Endothelial cell of umbilical vein (primary cell): ENCODE results near the gene SLC22A4.

ENCODE experiments used
- EZH2 ChIP-seq: IDR thresholded peaks from 2 replicates; pipeline ENCODE4 v1.6.1; 2012; ENCODE audit warnings: borderline replicate concordance, low read depth, mild to moderate bottlenecking, moderate library complexity, low read length, inconsistent platforms; ENCODE audit not compliant: severe bottlenecking
- FOS ChIP-seq: IDR thresholded peaks from 2 replicates; pipeline ENCODE4 v1.6.1; 2011; ENCODE audit warnings: mild to moderate bottlenecking, low read length, moderate library complexity, borderline replicate concordance; ENCODE audit not compliant: insufficient read depth
- GATA2 ChIP-seq: IDR thresholded peaks from 2 replicates; pipeline ENCODE4 v1.7.0; 2011; ENCODE audit warnings: low read depth, mild to moderate bottlenecking, moderate library complexity, mixed read lengths, low read length; ENCODE audit not compliant: insufficient read length, insufficient read depth
- JUN ChIP-seq: IDR thresholded peaks from 2 replicates; pipeline ENCODE4 v1.6.1; 2011; ENCODE audit warnings: borderline replicate concordance, low read depth; ENCODE audit not compliant: insufficient read length, insufficient read depth
- MAX ChIP-seq: IDR thresholded peaks from 2 replicates; pipeline ENCODE4 v1.6.1; 2011; ENCODE audit not compliant: insufficient read depth, insufficient read length
- MYC ChIP-seq: IDR thresholded peaks from one replicate; pipeline ENCODE4 v1.6.1; 2011; ENCODE audit warnings: mild to moderate bottlenecking, low read depth, low read length
- POLR2A ChIP-seq: IDR thresholded peaks from 2 replicates; pipeline ENCODE4 v1.6.1; 2012; ENCODE audit warnings: low read depth, mild to moderate bottlenecking, control low read depth, low read length
- POLR2AphosphoS5 ChIP-seq: IDR thresholded peaks from 2 replicates; pipeline ENCODE4 v1.6.1; 2012; ENCODE audit warnings: low read depth, mild to moderate bottlenecking, control low read depth, low read length, moderate library complexity; ENCODE audit not compliant: insufficient read depth
- TF ChIP-seq, protein P1 (sequence below), 2 donors: IDR thresholded peaks; 1 replicate in 1 of 2; 2 replicates in 1 of 2; pipeline ENCODE4 v1.5.1; 2011; ENCODE audit warnings: low read length in 2 of 2, mild to moderate bottlenecking in 2 of 2, moderate library complexity in 2 of 2, control low read depth in 1 of 2, inconsistent platforms in 1 of 2, low read depth in 1 of 2; ENCODE audit not compliant: insufficient read depth in 1 of 2; ENCODE audit errors: extremely low read depth in 1 of 2

DNA sequence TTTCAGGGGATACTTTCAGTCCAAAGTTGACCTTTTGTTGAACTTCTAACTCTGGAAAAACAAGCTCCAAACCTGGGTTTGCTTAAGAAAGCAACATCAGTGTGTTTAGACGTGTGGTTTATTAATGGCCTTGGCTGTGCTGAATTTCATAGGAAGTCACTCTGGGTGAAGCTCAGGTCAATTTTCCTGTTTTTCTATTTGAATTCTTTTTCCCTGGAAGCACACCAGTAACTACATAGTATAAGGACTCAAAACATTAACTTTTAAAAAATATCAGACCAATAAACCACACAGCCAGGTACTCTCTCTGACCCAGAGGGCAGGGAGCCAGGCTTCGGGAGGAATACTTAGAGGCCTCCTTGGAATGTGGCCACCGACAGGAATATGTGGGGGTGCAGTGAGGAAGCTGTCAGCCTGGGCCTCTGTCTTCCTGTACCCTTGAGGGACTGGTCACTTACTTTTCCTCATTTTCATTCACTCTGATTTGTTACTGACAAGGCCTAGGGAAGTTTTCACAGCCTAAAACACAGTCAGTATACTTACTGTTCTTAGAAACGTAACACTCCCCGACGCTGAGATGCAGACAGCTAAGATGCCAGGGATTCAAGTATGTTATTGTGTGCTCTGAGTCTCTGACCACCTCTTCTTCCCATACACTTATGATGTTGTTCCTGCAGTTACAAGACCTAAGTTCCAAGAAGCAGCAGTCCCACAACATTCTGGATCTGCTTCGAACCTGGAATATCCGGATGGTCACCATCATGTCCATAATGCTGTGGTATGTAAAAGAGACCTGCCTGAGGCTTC, 94.3 kb downstream of the SLC22A4 start:
- TF ChIP-seq, protein P1, sequence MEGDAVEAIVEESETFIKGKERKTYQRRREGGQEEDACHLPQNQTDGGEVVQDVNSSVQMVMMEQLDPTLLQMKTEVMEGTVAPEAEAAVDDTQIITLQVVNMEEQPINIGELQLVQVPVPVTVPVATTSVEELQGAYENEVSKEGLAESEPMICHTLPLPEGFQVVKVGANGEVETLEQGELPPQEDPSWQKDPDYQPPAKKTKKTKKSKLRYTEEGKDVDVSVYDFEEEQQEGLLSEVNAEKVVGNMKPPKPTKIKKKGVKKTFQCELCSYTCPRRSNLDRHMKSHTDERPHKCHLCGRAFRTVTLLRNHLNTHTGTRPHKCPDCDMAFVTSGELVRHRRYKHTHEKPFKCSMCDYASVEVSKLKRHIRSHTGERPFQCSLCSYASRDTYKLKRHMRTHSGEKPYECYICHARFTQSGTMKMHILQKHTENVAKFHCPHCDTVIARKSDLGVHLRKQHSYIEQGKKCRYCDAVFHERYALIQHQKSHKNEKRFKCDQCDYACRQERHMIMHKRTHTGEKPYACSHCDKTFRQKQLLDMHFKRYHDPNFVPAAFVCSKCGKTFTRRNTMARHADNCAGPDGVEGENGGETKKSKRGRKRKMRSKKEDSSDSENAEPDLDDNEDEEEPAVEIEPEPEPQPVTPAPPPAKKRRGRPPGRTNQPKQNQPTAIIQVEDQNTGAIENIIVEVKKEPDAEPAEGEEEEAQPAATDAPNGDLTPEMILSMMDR (IDR thresholded peaks at IDR 0.05; ENCODE audit: extremely low read depth in 1 of 2, insufficient read depth in 1 of 2, low read depth in 1 of 2, low read length in 2 of 2) = no peak
- TF ChIP-seq POLR2AphosphoS5 = peak; percentile 32
- TF ChIP-seq JUN = peak; percentile 2
- TF ChIP-seq POLR2A = peak; percentile 37
- TF ChIP-seq EZH2 = no peak
- TF ChIP-seq MYC = no peak
- no peak for TF ChIP-seq GATA2
- no peak for TF ChIP-seq MAX
- no peak for TF ChIP-seq FOS
